OCI-LY1 (cell line): ENCODE results near the gene RTL9.

Experiments used
- CTCF ChIP-seq: fragments of 200-600 bp; sonication (generic), shearing (Covaris generic); IDR thresholded peaks from 2 replicates; pipeline ENCODE4 v1.5.1; 2017; ENCODE audit warnings: mild to moderate bottlenecking, antibody characterized with exemption, low read length, moderate library complexity, mixed read lengths
- EZH2 ChIP-seq: fragments of 200-600 bp; sonication (generic), shearing (Covaris generic); IDR thresholded peaks from 2 replicates; pipeline ENCODE4 v1.8.0; 2017; ENCODE audit warnings: borderline replicate concordance, mixed run types, mild to moderate bottlenecking, antibody characterized with exemption, low read length, moderate library complexity, mixed read lengths

- no peak for TF ChIP-seq CTCF
- TF ChIP-seq EZH2: no peak
Measured at GRCh38 chrX:110384490-110384889, 25.8 kb downstream of the RTL9 start.
